Body of pancreas (tissue), 4 donors: Measurements from ENCODE around the gene CMTM5.

Source experiments
- CTCF ChIP-seq, 7 experiments: fragments of 450-650 bp in 4 of 7; fragments of 200-600 bp in 3 of 7; sonication (generic) in 3 of 7; IDR thresholded peaks; one replicate each; pipeline ENCODE4 v1.5.1; 2016 to 2019; ENCODE audit warnings: antibody characterized with exemption in 7 of 7
- POLR2A ChIP-seq, 3 donors: fragments of 450-650 bp; IDR thresholded peaks; one replicate each; pipeline ENCODE4 v1.6.1; 2016; ENCODE audit warnings: antibody characterized with exemption in 3 of 3, mild to moderate bottlenecking in 2 of 3

- TF ChIP-seq CTCF (IDR thresholded peaks at IDR 0.05) (no peak), POLR2A (IDR thresholded peaks at IDR 0.05) (no peak)
Measured at GRCh38 chr14:23357261-23357660, 19.6 kb upstream of the CMTM5 start.
